Fibroblast of skin of right biceps (primary cell): ENCODE data around the gene ATN1.
A peak's percentile ranks its signal among the peaks of the same experiment; 100 is the strongest.

Source experiments
- DNase-seq: peaks from one replicate; pipeline ENCODE4 v3.0.0-alpha.2; 2013

The ATN1 gene

GRCh38 chr12:6928022-6928702 is 403 bp downstream of the ATN1 start:
- DNase-seq: no peak

DNA sequence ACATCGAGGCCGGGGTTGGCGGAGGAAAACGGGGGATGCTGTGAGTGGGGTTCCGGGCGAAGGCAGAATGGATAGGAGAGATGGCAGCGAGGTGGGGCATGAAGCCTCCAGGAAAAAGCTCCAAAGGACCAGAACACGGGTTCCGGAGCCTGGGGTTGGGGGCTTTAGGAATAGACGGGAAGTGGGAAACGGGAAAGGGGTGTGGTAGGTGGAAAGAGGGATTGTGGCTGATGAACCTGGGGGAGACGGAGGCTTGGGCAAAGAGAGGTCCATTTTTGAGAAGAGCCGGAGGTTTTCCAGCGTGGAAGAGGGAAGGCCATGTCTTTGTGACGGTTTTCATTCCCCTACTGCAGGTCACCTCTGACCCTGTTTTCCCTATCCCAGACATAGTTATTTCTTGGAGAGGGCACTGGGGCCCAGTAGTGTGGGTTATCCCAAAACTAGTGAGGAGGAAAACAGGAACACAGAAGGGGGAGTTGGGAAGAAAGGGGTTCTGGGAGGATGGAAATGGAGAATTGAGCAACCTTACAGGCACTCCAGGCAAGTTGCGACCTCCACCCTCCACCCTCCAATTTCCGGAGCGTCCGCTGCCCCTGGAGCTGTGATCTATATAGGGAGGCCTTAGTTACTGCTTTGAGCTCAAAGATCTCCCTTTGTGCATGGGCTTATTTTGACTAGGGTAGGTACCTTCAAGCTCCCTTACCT is 1.1 kb downstream of the ATN1 start:
- no peak for DNase-seq

DNA sequence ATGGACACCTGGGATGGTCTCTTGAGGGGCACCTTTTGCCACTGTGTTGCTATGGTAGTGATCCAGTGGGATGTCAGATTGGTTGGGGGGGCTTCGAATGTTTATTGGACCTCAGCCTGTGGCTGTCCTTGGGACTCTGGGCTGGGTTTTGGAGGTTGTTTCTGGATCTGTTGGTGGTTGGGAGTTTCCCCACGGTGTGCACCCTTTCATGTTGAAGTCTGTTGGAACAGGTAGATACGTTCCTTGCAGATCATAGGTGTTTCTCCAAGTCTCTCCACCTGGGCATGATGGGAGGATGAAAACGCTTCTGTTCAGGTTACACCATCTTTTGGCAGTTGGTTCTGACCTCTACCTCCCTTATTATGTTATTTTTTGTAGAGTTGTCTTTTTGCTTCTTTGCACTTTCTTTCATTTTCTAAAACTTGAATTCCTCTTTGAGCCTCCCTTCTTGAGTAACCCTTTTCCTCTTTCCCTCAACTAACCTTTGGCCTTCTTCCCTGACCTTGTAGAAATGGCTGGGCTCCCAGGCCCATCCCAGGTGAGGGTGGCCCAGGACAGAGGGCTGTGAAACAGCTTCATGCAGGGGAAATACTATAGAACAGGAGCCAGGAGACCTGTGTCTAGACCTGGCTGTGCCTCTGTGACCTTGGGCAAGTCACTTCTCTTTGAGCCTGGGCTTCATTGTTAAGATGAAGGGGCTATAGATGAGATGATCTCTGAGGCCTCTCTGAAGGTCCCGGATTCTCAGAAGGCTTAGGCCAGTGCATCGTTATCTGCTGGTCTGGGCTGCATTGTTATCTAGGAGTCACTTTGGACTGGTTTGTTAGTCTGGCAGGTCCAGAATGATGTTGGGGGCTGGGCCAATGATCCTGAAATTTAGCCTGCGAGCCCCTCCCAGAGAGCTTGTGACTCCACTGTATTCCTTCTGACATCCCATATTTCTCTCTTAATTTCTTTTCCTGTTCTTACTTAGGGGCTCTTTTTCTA is 2.0 kb downstream of the ATN1 start:
- DNase-seq: no peak

- no peak for DNase-seq
These were observed 5.0 kb downstream of the ATN1 start for GRCh38 chr12:6932766-6933165.

GRCh38 chr12:6934110-6934509 is 6.4 kb downstream of the ATN1 start:
- peak; percentile 34 for DNase-seq

- no peak for DNase-seq
These were observed 7.8 kb downstream of the ATN1 start for GRCh38 chr12:6935371-6936193.

DNA sequence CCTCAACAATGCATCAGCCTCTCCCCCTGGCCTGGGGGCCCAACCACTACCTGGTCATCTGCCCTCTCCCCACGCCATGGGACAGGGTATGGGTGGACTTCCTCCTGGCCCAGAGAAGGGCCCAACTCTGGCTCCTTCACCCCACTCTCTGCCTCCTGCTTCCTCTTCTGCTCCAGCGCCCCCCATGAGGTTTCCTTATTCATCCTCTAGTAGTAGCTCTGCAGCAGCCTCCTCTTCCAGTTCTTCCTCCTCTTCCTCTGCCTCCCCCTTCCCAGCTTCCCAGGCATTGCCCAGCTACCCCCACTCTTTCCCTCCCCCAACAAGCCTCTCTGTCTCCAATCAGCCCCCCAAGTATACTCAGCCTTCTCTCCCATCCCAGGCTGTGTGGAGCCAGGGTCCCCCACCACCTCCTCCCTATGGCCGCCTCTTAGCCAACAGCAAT is 8.5 kb downstream of the ATN1 start:
- DNase-seq: no peak

- DNase-seq: no peak
These were observed 9.1 kb downstream of the ATN1 start for GRCh38 chr12:6936636-6937480.

- DNase-seq: peak; percentile 96
These were observed 10.0 kb downstream of the ATN1 start for GRCh38 chr12:6937481-6938352.

GRCh38 chr12:6938353-6939190 is 10.8 kb downstream of the ATN1 start:
- no peak for DNase-seq

- DNase-seq: no peak
These were observed 11.4 kb downstream of the ATN1 start for GRCh38 chr12:6939191-6939540.

DNA sequence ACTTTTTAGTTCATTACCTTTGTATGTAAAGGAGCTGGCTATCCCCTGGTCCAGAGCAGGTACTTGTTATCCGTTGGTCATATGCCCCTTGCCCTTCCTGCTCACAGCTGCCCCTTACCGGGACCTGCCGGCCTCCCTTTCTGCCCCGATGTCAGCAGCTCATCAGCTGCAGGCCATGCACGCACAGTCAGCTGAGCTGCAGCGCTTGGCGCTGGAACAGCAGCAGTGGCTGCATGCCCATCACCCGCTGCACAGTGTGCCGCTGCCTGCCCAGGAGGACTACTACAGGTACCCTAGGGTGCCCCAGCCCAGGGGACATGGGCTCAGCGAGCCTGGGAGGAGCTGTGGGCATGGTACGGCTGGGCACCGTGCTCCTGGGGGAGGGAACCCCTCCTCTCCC is 13.5 kb downstream of the ATN1 start:
- DNase-seq: no peak

GRCh38 chr12:6941782-6942181 is 14.0 kb downstream of the ATN1 start:
- no peak for DNase-seq

GRCh38 chr12:6942331-6942665 is 14.5 kb downstream of the ATN1 start:
- peak; percentile 41 for DNase-seq

DNA sequence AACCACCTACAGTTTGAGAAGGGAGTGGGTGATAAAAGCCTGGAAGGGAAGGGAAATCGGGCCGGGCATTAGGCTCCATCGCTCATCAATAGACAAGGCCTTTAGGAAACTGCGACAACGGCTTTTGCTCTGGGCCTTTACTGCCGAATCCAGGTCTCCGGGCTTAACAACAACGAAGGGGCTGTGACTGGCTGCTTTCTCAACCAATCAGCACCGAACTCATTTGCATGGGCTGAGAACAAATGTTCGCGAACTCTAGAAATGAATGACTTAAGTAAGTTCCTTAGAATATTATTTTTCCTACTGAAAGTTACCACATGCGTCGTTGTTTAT is 15.6 kb downstream of the ATN1 start:
- peak; percentile 94 for DNase-seq

GRCh38 chr12:6943722-6944380 is 16.1 kb downstream of the ATN1 start, which contains the start of the genes C12orf57 and RNU7-1:
TSS of gene C12orf57 (plus strand) at chr12:6944022. CDS start at chr12:6944122, 100 bp downstream.
TSS of gene RNU7-1 (plus strand) at chr12:6943816.
- DNase-seq: peak; percentile 97

DNA sequence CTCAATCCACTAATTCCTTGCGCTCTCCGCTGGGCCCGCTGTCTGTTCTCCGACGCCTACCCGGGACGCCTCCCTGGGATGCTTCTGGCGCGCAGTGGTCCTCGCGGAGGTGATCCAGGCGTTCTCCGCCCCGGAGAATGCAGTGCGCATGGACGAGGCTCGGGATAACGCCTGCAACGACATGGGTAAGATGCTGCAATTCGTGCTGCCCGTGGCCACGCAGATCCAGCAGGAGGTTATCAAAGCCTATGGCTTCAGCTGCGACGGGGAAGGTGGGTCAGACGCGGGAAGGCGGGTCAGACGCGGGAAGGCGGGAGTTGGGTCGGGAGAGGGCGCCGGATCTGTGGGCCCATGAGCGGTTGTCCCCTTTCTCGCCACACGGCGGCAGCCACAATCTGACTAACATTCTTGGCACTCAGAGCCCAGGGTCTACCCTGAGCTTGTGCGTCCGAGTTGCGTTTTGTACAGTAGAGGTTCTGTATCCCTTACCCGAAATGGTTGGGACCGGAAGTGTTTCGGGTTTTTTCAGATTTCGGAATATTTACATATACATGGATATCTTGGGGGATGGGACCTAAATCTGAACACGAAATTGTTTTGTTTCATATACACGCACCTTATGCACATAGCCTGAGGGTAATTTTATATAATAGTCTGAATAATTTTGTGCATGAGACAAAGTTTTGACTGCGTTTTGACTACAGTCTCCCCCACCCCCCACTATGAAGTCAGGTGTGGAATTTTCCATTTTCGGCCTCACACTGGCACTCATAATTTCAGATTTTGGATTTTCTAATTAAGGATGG is 16.8 kb downstream of the ATN1 start:
- peak; percentile 94 for DNase-seq

GRCh38 chr12:6945613-6946012 is 17.9 kb downstream of the ATN1 start:
- no peak for DNase-seq
